ENCODE results near the gene MAD1L1.

MAD1L1 gene

GRCh38 chr7:2100278-2101208 lies 132.2 kb downstream of the MAD1L1 start:
- H3K27ac ChIP-seq, result no peak overlapping the region
- no peak for TF ChIP-seq CTCF (conservative IDR thresholded peaks at IDR 0.05)
- no peak for TF ChIP-seq ZFX (IDR thresholded peaks at IDR 0.05)

- TF ChIP-seq CTCF (conservative IDR thresholded peaks at IDR 0.05) (no peak), ZFX (IDR thresholded peaks at IDR 0.05) (no peak)
These were observed 133.4 kb downstream of the MAD1L1 start for GRCh38 chr7:2099048-2099957.

GRCh38 chr7:2098496-2098895 lies 134.2 kb downstream of the MAD1L1 start:
- no peak overlapping the region for H3K27ac ChIP-seq
- TF ChIP-seq CTCF (conservative IDR thresholded peaks at IDR 0.05) (no peak), ZFX (IDR thresholded peaks at IDR 0.05) (no peak)

More at GRCh38 chr7:2099048-2099957, 133.4 kb downstream of the MAD1L1 start:
- H3K27ac ChIP-seq, result no peak overlapping the region

- H3K27ac ChIP-seq, result no peak overlapping the region
- TF ChIP-seq ZFX (IDR thresholded peaks at IDR 0.05) (no peak), CTCF (conservative IDR thresholded peaks at IDR 0.05) (no peak)
These were observed 134.7 kb downstream of the MAD1L1 start for GRCh38 chr7:2098056-2098455.

GRCh38 chr7:2097492-2097891 lies 135.3 kb downstream of the MAD1L1 start:
- H3K27ac ChIP-seq, result no peak overlapping the region
- TF ChIP-seq CTCF (conservative IDR thresholded peaks at IDR 0.05) (no peak), ZFX (IDR thresholded peaks at IDR 0.05) (no peak)

- H3K27ac ChIP-seq, result no peak overlapping the region
- no peak for TF ChIP-seq ZFX (IDR thresholded peaks at IDR 0.05)
- TF ChIP-seq CTCF (conservative IDR thresholded peaks at IDR 0.05), result no peak
These were observed 135.9 kb downstream of the MAD1L1 start for GRCh38 chr7:2096692-2097387.

Measured in C4-2B (cell line).